ENCODE measurements around the gene TIMM23. TPM values are rescaled to one million over a fixed set of nuclear protein-coding genes. Genes with fewer than 3 reads are reported as not detected.

TIMM23 gene
- total RNA-seq, 1 experiment from 2014 or later = 70.1 TPM

DNA sequence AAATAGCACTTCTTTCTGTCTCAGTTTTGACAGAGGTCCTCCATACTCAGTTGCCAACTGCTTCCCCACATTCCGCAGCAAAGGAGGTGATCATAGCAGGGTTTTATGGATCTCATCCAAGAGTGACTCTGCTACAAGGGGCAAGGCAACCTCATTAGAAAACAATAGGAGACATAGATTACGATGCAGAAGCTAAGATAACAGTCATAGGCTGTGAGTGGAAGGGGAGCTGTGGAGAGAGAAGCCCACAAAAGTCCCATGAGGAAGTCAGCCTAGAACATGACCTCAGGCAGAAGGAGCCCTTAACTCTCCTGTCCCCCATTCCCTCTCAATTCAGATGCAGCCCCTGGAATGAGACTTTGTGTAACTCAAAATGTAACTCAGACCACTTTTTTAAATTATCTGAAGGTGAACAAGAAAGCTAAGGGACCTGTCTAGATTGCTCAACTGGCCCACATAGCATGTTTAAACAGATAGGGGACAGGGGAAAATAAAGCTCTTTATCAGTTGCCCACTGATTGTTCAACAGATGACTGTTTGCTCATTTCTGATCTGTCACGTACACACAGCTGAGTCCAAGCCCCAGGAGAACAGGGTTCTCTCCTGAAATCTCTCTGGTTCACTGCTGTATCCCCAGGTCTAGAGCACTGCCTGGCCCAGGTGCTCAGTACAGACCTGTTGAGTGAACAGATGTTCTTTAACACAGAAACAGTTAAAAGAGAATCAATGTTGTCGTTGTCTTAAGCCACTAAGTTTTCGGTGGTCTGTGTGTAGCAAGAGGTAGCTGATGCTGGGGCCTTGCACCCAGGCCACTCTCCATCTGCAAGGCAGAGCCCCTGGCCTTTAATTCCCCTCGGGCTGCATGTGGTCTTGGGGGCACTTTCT is 59.6 kb downstream of the TIMM23 start:
- Histone ChIP-seq H3K9me3 (ENCODE audit: control insufficient read depth in 1 of 2, insufficient read depth in 1 of 2, low read depth in 1 of 2, low read length in 2 of 2) (no peaks in the 10 kb centered on the region), H3K36me3 (ENCODE audit: control insufficient read depth in 1 of 2, insufficient read depth in 2 of 2, low read length in 2 of 2) (no peaks in the 10 kb centered on the region), H3K4me1 (ENCODE audit: control insufficient read depth in 1 of 2, insufficient read depth in 2 of 2, low read length in 2 of 2) (peaks cover 10 to 28% of the 10 kb centered on the region in 2 experiments; a peak in 3 of 4 replicates), H3K9ac (ENCODE audit: low read length) (no peak overlapping the region), H3K4me3 (replicated peaks in 1 of 2; ENCODE audit: low read depth in 1 of 2, low read length in 2 of 2) (no peak overlapping the region), H3K27ac (ENCODE audit: low read depth, low read length) (no peak overlapping the region), H2AFZ (ENCODE audit: low read depth, low read length, poor library complexity, severe bottlenecking) (no peak overlapping the region), H4K20me1 (ENCODE audit: insufficient read depth) (no peaks in the 10 kb centered on the region), H3K27me3 (ENCODE audit: insufficient read depth, low read length) (no peaks in the 10 kb centered on the region), H3K9me2 (ENCODE audit: insufficient read depth) (no peaks in the 10 kb centered on the region), H3K79me2 (ENCODE audit: insufficient read depth, low read length) (peaks cover 34% of the 10 kb centered on the region), H3K4me2 (ENCODE audit: low read length) (no peak overlapping the region)
- intact Hi-C loops (cut with micrococcal nuclease) = no loop called here
- ATAC-seq (no peak), DNase-seq (ENCODE audit: low read depth, low spot score) (no peak)
- RAD21 ChIA-PET (ENCODE audit: low non-redundant PET in 1 of 2, low total read pairs in 2 of 2, uncharacterized antibody in 2 of 2, unreplicated experiment in 2 of 2) = no interaction called here
- TF ChIP-seq ELF1 (IDR thresholded peaks at IDR 0.05; ENCODE audit: borderline replicate concordance, low read depth) (no peak), EGR1 (IDR thresholded peaks at IDR 0.05; ENCODE audit: low read depth) (no peak), EZH2phosphoT487 (IDR thresholded peaks at IDR 0.05; ENCODE audit: borderline replicate concordance) (no peak), CBX3 (IDR thresholded peaks at IDR 0.05; ENCODE audit: low read depth) (no peak), MAX (IDR thresholded peaks at IDR 0.05) (no peak), SRF (IDR thresholded peaks at IDR 0.05; ENCODE audit: low read depth) (no peak), POLR2A (IDR thresholded peaks at IDR 0.05; ENCODE audit: borderline replicate concordance, extremely low read depth, insufficient read depth, insufficient read length) (no peak), ZFX (IDR thresholded peaks at IDR 0.05) (no peak), TCF7L2 (IDR thresholded peaks at IDR 0.05; ENCODE audit: borderline replicate concordance, extremely low read depth, insufficient read depth, insufficient read length) (no peak), SIN3A (IDR thresholded peaks at IDR 0.05; ENCODE audit: low read depth) (no peak), EZH2 (IDR thresholded peaks at IDR 0.05) (no peak), ZNF274 (IDR thresholded peaks at IDR 0.05; ENCODE audit: low read depth, low read length) (no peak), FOSL1 (IDR thresholded peaks at IDR 0.05; ENCODE audit: low read depth) (no peak), POLR2AphosphoS5 (IDR thresholded peaks at IDR 0.05; ENCODE audit: low read depth, low read length) (no peak)
- TF ChIP-seq, protein P1, sequence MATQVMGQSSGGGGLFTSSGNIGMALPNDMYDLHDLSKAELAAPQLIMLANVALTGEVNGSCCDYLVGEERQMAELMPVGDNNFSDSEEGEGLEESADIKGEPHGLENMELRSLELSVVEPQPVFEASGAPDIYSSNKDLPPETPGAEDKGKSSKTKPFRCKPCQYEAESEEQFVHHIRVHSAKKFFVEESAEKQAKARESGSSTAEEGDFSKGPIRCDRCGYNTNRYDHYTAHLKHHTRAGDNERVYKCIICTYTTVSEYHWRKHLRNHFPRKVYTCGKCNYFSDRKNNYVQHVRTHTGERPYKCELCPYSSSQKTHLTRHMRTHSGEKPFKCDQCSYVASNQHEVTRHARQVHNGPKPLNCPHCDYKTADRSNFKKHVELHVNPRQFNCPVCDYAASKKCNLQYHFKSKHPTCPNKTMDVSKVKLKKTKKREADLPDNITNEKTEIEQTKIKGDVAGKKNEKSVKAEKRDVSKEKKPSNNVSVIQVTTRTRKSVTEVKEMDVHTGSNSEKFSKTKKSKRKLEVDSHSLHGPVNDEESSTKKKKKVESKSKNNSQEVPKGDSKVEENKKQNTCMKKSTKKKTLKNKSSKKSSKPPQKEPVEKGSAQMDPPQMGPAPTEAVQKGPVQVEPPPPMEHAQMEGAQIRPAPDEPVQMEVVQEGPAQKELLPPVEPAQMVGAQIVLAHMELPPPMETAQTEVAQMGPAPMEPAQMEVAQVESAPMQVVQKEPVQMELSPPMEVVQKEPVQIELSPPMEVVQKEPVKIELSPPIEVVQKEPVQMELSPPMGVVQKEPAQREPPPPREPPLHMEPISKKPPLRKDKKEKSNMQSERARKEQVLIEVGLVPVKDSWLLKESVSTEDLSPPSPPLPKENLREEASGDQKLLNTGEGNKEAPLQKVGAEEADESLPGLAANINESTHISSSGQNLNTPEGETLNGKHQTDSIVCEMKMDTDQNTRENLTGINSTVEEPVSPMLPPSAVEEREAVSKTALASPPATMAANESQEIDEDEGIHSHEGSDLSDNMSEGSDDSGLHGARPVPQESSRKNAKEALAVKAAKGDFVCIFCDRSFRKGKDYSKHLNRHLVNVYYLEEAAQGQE (IDR thresholded peaks at IDR 0.05; ENCODE audit: low read depth) = no peak
- POLR2A ChIA-PET = no interaction called here
- BruUV-seq (replicated peaks) = no TSS peak
- CTCF ChIA-PET = no interaction called here
